NCI-H345 (cell line): ENCODE results near the gene VPS37D.
"Not testable (repeated sequence)": the region's sequence is repeated elsewhere in the genome, so short reads cannot be mapped to it uniquely, and the experiment has no call there.

Experiments
- DNase-seq: peaks from one replicate; lab custom pipeline; 2025; lab: John Stamatoyannopoulos, UW

VPS37D gene, protein sequence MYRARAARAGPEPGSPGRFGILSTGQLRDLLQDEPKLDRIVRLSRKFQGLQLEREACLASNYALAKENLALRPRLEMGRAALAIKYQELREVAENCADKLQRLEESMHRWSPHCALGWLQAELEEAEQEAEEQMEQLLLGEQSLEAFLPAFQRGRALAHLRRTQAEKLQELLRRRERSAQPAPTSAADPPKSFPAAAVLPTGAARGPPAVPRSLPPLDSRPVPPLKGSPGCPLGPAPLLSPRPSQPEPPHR

DNA sequence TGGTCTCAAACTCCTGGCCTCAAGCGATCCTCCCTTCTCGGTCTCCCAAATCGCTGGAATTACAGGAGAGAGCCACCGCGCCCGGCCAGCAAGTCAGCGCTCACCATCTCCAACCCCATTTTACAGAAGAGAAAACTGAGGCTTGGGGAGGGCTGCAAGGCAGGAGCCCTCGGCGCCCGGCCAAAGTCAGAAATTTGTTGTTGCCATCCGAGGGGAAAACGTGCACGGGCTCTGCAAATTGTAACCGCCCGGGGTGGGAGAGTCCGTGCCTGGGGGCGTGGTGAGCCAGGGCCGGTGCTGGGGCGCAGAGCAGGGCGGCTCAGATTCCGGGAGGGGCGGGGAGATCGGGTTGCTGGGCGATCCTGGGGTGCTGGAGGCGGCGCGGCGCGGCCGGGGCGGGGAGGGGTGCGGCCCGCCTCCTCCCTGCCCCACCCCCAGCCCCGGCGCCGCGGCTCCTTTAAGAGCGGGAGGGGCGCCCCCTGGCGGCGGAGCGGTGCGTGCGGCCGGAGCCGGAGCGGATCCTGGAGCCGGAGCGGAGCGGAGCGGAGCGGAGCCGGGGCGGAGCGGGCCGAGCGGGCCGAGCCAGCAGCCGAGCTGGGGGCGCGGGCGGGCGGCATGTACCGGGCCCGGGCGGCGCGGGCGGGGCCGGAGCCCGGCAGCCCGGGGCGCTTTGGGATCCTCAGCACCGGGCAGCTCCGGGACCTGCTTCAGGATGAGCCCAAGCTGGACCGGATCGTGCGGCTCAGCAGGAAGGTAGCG is at the start of gene VPS37D:
Gene VPS37D, plus strand, starts transcription at position 488 of the 759 bp plus-strand sequence. Its CDS starts 128 bp downstream, at position 616.
- peak; percentile 92 for DNase-seq

DNA sequence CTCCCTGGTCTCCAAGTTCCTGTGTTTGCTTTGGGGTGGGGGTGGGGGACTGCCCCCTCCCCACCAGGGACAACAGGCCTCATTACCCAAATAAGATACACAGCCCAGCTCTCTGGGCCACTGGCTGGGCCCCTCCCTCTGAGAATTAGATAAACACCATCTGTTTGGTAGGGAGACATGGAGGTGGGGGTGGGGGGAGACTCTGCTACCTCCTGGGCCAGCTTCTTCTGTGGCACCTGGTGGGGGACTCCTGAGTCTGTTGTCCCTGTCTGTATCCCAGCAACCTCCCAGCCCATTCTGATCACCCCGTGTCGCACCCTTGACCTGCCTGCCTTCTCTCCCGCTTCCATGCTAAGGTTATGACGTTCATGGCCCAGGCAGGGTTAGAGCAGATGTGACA is 49.1 kb upstream of the VPS37D start:
- DNase-seq = no peak

DNA sequence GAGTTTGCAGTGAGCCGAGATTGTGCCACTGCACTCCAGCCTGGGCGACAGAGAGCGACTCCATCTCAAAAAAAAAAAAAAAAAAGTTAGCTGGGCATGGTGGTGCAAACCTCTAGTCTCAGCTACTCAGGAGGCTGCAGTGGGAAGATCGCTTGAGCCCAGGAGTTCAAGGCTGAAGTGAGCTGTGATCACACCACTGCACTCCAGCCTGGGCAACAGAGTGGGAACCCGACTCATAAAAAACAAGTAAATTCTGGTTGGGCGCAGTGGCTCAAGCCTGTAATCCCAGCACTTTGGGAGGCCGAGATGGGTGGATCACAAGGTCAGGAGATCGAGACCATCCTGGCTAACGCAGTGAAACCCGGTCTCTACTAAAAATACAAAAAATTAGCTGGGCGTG is 48.2 kb upstream of the VPS37D start:
- not testable (repeated sequence) for DNase-seq

DNA sequence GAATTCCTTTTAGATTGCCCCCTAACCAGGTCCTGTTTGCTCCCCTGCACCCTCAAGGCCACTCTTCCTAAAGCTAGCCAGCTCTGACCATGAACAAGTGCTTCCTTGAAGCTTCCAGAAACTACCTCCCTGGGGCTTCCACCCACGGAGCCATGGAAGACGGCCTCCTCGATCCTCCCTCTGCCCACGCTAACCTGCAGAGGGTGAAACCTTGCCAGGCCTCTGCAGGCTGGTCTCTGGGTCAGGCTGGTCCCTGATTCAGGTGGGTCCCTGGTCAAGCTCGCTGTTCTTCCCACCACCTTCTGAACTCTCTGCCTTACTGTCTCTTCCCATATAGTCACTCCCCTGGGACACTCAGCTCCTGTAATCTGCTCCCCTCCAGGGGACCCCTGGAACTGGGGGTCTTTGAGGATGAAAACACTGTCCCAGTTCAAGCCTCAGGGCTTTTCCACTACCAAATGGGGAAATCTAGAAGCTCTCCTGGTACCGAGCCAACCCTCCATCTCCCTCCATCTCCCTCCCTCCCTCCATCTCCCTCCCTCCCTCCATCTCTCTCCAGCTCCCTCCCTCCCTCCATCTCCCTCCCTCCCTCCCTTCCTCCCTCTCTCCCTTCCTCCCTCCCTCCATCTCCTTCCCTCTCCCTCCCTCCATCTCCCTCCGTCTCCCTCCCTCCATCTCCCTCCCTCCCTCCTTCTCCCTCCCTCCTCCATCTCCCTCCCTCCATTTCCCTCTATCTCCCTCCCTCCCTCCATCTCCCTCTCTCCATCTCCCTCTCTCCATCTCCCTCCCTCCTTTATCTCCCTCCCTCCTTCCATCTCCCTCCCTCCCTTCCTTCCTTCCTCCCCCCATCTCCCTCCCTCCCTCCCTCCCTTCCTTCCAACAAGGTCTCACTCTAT is 46.2 kb upstream of the VPS37D start:
- no peak for DNase-seq

DNA sequence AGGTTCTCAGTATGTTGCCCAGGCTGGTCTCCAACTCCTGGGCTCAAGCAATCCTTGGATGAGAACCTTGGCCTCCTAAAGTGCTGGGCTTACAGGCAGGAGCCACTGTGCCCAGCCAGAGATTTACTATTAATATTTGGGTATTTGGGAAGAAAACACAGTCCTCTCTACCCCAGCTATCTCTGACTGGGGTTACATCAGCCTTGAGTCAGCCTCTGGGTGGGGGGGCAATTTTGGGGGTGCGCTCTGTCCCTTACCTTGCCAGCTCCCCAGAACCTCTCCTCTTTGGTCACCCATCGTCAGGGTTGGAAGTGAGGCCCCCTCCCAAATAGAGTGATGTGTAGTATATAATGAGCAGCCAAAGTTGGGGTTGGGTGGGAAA is 45.1 kb upstream of the VPS37D start:
- no peak for DNase-seq

DNA sequence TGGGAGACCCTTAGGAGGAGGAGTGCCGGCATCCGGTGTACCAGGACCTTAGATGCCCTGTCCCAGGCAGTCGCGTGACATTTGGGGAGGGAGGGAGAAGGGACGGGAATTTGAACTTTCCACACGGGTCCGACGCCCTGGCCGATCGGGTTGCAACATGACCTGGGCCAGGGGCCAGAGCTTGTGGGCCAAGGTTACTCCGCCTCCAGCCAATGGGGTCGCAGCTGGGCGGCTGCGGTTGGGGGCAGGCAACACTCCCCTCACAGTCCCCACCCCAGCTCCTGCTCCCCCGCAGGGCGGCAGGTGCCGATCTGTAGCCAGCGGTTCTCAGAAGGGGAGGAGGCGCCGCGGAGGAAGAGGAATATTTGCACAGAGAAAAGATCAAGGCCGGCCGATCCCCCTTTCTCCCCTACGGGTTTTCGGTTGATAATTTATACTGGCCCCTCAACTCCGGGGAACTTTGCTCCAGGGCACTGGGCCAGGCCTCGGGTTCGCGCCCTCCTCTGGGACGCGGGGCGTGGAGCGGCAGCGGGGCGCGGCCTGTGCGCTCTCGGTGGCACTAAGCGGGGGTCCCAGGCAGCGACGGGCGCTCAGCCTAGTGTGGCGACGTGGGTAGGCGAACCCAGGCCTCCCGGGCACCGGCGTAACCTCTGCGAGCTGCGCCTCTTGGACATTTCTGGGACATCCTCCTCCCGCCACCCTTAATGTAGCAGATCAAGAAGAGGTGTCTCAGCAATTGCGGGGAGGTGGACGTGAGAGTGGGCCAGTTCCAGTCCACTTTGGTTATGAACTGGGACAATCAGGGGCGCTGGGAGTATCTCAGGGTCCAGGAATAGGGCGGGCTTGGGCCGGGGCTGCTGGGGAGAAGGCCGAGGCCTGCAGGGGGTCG is 44.5 kb upstream of the VPS37D start:
- DNase-seq = no peak

DNA sequence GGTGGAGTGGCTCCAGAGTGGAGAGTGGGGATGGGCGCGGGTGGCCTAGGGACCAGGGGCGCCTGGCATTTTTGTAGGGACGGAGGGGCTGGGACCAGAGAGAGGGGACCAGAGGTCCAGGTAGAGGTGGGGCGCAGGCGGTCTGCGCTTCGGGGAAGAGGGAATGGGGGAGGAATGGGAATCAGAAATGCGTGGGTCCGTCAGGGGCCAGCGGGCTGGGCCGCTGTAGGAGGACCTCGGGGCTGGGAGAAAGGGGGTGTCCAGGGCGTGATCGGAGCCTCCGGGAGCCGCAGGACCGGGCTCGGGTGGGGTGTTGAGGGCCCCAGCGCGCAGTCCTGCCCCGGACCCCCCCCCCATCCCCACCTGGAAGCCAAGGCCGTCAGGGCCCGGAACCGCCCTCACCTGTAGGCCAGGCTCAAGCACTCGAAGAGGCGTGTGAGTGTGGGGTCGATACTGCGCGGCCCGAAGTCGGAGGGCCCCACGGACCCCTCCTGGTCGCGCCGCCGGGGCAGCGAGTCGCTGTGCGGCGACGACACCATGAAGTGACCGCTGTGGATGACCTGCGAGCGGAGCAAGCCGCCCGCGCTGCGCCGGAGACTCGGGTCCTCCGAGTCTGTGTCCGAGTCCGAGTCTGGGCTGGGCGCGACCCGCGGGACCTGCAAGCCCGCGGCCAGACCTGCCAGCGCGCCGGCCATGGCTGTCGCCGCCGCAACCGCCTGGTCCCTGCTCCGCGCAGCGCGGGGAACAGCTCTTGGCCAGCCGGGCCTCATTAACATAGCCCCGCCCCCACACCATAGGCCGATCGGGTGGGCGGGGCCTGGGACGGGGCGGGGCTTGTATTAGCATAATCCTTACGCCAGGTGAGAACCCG is 43.6 kb upstream of the VPS37D start, which contains the start of gene MLXIPL:
Gene MLXIPL, minus strand, starts transcription at position 725 of the 871 bp plus-strand sequence. Its CDS starts 30 bp downstream, at position 695.
- DNase-seq = peak; percentile 72

DNA sequence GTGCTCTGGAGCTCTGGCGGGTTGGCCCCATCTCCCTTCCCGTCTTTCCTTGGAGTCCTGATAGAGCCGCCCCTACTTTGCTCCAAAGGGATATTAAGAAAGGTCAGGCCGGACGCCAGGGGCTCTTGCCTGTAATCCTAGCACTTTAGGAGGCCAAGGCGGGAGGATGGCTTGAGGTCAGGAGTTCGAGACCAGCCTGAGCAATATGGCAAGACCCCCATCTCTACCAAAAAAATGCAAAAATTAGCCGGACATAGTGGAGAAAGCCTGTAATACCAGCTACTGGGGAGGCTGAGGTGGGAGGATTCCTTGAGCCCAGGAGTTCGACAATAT is 43.0 kb upstream of the VPS37D start:
- no peak for DNase-seq

DNA sequence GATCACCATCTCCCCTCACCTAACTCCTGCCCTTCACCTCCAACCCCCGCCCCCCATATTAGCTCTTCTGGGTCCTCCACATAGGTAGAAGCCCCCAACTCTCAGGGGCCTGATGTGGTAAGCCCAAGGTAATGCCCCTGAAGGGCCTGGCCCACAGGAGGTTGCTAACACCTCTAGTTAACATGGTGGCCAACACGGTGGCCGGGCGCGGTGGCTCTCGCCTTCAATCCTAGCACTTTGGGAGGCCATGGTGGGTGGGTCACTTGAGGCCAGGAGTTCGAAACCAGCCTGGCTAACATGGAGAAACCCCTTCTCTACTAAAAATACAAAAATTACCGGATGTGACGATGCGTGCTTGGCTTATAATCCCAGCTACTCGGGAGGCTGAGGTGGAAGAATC is 42.4 kb upstream of the VPS37D start:
- no peak for DNase-seq

DNA sequence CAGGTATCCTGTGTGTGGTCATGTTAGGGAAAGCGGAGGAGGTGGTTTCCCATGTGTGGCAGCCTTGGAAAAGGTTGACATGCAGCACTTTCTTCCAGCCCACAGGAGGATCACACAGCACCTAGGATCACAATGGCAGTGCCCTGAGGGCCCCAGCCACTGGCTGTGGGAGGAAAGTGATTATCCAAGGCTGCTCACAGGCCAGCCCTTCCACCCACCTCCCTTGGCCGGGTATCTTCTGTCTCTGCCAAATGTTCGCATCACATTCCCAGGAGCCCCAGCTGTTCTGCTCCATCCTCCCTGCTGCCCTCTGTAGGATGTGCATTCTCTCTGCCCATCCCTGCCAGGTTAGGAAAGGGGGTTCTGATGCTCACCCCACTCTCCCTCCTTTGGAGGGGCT is 40.8 kb upstream of the VPS37D start:
- DNase-seq = no peak

DNA sequence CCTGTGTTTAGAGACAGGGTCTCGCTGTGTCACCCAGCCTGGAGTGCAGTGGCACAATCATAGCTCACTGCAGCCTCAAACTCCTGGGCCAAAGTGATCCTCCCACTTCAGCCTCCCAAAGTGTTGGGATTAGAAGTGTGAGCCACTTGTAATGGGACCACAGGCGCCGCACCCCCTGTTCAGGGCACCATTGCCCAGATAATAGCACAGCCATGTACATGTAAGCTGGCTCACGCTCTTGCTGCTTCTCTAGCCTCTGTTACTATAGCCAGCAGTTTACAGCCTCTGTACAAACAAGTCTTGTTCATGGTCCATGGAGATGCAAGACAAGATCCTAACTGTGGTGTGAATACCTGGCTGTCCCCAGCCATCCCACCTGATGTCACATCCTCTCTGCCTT is 39.1 kb upstream of the VPS37D start:
- DNase-seq = no peak

DNA sequence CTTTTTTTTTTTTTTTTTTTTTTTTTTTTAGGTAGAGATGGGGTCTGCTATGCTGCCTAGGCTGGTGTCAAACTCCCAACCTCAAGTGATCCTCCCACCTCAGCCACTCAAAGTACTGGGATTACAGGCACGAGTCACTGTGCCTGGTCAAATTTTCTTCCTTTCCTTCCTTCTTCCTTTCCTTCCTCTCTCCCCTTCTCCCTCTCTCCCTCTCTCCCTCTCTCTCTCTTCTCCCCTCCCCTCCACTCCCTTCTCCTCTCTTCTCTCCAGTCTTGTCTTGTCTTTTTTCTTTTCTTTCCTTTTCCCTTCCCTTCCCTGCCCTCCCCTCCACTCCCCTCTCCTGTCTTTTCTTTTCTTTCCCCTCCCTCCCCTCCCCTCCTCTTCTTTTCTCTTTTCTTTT is 36.1 kb upstream of the VPS37D start:
- DNase-seq = no peak

DNA sequence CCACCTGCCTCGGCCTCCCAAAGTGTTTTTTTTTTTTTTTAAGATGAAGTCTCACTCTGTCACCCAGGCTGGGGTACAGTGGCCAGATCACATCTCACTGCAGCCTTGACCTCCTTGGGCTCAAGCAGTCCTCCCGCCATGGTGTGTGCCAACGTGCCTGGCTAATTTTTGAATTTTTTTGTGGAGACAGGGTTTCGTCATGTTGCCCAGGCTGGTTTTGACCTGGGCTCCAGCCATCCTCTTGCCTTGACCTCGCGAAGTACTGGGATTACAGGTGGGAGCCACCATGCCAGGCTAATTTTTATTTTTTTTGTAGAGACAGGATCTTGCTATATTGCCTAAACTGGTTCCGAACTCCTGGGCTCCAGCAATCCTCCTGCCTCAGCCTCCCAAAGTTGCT is 34.3 kb upstream of the VPS37D start:
- DNase-seq = no peak

DNA sequence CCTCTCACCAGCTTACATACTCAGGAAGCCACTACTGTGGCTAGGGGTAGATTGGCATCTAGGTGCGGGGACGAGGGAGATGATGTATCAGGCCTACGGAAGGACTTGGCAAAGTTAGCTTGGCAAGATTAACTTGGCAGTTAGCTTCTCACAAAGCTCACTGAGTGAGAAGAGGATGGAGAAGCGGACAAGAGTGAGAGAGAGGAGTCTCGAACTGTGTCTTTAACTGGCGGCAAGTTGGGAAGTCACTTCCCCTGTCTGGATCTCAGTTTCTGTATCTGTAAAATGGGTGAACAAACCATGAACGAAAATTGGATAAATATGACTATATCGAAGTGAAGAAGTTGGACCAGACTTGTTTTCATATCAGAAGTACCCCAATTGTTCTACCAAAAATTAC is 33.8 kb upstream of the VPS37D start:
- no peak for DNase-seq

DNA sequence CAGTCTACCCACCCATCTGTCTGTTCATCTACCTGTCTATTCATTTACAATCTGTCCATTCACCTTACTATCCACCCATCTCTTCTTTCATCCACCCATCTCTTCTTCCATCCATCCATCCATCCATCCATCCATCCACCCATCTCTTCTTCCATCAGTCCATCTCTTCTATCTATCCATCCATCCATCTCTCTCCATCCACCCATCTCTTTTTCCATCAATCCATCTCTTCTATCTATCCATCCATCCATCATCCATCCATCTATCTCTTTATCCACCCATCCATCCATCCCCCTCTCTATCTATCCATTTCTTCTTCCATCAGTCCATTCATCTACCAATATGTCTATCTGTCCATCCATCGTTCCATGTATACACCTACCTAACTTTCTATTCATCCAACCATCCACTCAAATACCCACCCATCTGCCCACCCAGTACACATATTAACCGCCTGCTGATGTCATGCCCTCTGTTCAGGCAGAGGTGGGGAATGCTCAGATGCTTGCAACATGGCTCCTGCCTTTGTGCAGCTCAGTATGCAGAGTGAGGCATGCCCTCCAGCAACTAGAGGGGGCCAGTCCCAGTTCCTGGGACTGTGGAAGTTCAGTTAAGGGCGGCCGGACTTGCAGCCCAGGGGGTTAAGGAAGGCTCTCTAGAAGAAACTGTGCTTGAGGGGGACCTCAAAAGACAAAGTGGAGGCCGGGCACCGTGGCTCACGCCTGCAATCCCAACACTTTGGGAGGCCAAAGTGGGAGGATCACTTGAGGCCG is 32.0 kb upstream of the VPS37D start:
- DNase-seq = no peak

DNA sequence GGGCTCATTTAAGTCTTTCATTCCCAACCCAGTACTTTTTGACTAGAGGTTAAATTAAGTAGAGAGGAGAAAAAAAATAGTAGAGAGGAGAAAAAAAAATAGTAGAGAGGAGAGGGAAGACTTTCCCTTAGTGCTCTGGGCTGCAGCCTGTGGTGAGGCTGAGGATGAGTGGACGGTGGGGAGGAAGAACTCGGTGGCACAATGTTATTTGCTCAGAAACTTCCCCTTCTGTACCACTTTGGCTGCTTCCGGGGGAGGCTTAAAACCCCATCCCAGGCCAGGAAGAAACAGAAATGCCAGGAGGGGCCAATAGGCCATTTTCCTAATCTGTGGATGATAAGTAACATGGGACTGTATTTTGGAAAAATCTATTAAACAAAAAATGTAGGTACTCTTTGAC is 28.7 kb upstream of the VPS37D start:
- DNase-seq = no peak

DNA sequence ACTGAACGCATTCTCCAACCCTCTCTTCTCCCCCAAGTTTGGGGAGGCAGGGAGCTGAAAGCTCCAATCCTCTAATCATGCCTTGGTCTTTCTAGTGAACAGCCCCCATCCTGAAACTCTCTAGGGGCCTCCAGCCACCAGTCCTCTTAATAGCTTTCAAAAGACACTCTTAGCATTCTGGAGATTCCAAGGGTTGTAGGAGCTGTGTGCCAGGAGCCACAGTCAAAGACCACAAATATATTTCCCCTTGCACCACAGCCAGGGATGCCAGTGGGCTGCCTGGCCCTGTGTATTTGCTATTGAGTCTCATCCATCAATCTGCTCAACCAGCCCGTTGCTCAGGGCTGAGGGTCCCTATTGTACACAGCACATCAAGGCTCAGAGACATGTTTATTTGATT is 24.8 kb upstream of the VPS37D start:
- no peak for DNase-seq

DNA sequence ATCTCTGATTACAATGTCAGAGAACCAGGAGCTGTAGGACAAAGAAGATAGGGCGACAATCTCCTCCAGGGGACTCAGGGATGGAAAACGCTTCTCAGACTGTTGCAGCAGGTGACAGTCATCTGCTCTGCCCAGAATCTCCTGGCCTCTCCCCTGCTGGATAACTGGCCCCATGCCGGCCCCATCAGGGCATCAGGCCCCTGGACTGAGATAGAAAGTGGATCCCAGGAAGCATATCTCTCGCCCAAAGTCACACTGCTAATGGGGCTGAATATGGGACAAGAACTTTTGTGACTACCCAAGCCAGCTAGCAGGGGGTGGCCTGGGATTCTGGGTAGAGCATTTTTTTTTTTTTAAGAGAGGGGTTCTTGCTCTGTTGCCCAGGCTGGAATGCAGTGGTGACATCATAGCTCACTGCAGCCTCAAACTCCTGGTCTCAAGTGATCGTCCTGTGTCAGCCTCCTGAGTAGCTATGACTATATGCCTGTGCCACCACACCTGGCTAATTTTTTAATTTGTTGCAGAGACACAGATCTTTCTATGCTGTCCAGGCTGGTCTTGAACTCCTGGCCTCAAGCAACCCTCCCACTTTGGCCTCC is 22.8 kb upstream of the VPS37D start:
- DNase-seq = no peak

DNA sequence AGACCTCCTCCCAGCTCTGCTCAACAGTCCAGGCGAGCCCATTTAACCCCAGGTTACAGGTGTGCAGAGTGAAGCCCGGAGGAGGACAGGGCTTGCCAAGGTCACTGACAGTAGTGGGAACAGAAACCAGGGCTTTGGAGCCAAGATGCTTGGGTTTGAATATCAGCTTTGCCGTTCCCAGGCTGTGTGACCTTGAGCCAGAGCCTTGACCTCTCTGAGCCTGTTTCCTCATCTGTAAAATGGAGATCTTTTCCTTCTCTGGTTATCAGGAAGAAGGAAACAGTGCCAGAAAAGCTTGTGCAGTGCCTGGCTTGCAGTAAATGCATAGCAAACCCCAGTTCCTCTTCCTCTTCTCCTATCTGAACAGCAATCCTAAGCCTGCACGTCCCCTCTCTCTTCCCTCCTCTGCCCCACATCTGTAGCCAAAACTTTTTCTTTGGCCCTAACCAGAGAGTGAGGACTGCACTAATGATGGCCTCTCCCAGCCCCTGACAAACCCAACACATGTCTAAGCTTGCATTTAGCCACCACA is 21.9 kb upstream of the VPS37D start:
- DNase-seq = no peak
